GM23338 (cell line): ENCODE results near the gene GPRIN2. TPM values are rescaled to one million over a fixed set of nuclear protein-coding genes. Genes with fewer than 3 reads are reported as not detected.

Experiments used
- ATAC-seq: fragments of 200-7000 bp; cut with Tn5 transposase; 3 replicates; pipeline ENCODE4 v1.9.1; 2020
- DNase-seq: peaks from one replicate; pipeline ENCODE4 v3.0.0-alpha.2; 2015; ENCODE audit warnings: low spot score
- H2AFZ ChIP-seq: fragments of 200-600 bp; sonication (generic); 2 replicates; pipeline ENCODE4 v1.8.0; 2016; ENCODE audit warnings: antibody characterized with exemption, mild to moderate bottlenecking, moderate library complexity
- H3F3A ChIP-seq: fragments of 200-600 bp; sonication (generic); replicated peaks from 2 replicates; pipeline ENCODE4 v1.8.0; 2017; ENCODE audit warnings: antibody characterized with exemption, mixed run types, low read depth
- H3K27ac ChIP-seq: fragments of 200-600 bp; sonication (generic); 2 replicates; pipeline ENCODE4 v1.6.1; 2016; ENCODE audit warnings: low read depth
- H3K27me3 ChIP-seq: fragments of 200-600 bp; sonication (generic); 2 replicates; pipeline ENCODE4 v1.8.0; 2016; ENCODE audit warnings: mild to moderate bottlenecking, mixed run types, moderate library complexity; ENCODE audit not compliant: insufficient read depth
- H3K36me3 ChIP-seq: fragments of 200-600 bp; sonication (generic); 2 replicates; pipeline ENCODE4 v1.8.0; 2016; ENCODE audit warnings: mild to moderate bottlenecking; ENCODE audit not compliant: insufficient read depth
- H3K4me1 ChIP-seq: fragments of 200-600 bp; sonication (generic); 2 replicates; pipeline ENCODE4 v1.8.0; 2016; ENCODE audit warnings: mild to moderate bottlenecking, moderate library complexity; ENCODE audit not compliant: insufficient read depth
- H3K4me2 ChIP-seq: fragments of 200-600 bp; sonication (generic); 2 replicates; pipeline ENCODE4 v1.7.1; 2017; ENCODE audit warnings: mixed run types
- H3K4me3 ChIP-seq: fragments of 200-600 bp; sonication (generic); 2 replicates; pipeline ENCODE4 v1.6.1; 2016; ENCODE audit warnings: mixed run types
- H3K79me2 ChIP-seq: fragments of 200-600 bp; sonication (generic); replicated peaks from 2 replicates; pipeline ENCODE4 v1.8.0; 2017; ENCODE audit warnings: mild to moderate bottlenecking; ENCODE audit not compliant: insufficient read depth
- H3K9me2 ChIP-seq: fragments of 200-600 bp; sonication (generic); 2 replicates; pipeline ENCODE4 v1.8.0; 2017; ENCODE audit not compliant: insufficient read depth
- H4K20me1 ChIP-seq: fragments of 200-600 bp; sonication (generic); replicated peaks from 2 replicates; pipeline ENCODE4 v1.8.0; 2017; ENCODE audit warnings: mild to moderate bottlenecking; ENCODE audit not compliant: insufficient read depth
- H3K27ac Mint-ChIP-seq: 2 replicates; pipeline ENCODE4 v1.8.0; 2020; ENCODE audit warnings: inconsistent platforms, mild to moderate bottlenecking, moderate library complexity, mixed read lengths
- H3K27me3 Mint-ChIP-seq: 3 replicates; pipeline ENCODE4 v1.8.0; 2022; ENCODE audit warnings: low read depth, mild to moderate bottlenecking, moderate library complexity, mixed read lengths, inconsistent platforms; ENCODE audit not compliant: insufficient read depth, poor library complexity
- H3K36me3 Mint-ChIP-seq: 3 replicates; pipeline ENCODE4 v1.8.0; 2021; ENCODE audit warnings: low read depth, mild to moderate bottlenecking, inconsistent platforms, moderate library complexity, mixed read lengths
- H3K4me1 Mint-ChIP-seq: 3 replicates; pipeline ENCODE4 v1.8.0; 2020; ENCODE audit warnings: mild to moderate bottlenecking, inconsistent platforms, mixed read lengths
- H3K4me3 Mint-ChIP-seq: 3 replicates; pipeline ENCODE4 v1.8.0; 2021; ENCODE audit warnings: moderate library complexity, mild to moderate bottlenecking, inconsistent platforms, mixed read lengths
- H3K9me3 Mint-ChIP-seq: 3 replicates; pipeline ENCODE4 v1.8.0; 2020; ENCODE audit warnings: moderate library complexity, mild to moderate bottlenecking, inconsistent platforms, mixed read lengths
- CREB1 ChIP-seq: fragments of 250-450 bp; sonication (Bioruptor Pico); IDR thresholded peaks from 2 replicates; pipeline ENCODE4 v1.5.0; 2020; ENCODE audit warnings: low read depth, mild to moderate bottlenecking, moderate library complexity
- CTCF ChIP-seq, 2 experiments: fragments of 200-600 bp in 1 of 2; sonication (generic) in 1 of 2; conservative IDR thresholded peaks; 2 replicates each; pipeline versions ENCODE4 v1.5.1 to v1.6.1; 2016 to 2017; ENCODE audit warnings: antibody characterized with exemption in 2 of 2, low read depth in 2 of 2, mild to moderate bottlenecking in 2 of 2, moderate library complexity in 1 of 2
- ETS1 ChIP-seq: IDR thresholded peaks from 2 replicates; pipeline ENCODE4 v1.6.1; 2016; ENCODE audit warnings: antibody characterized with exemption
- EZH2 ChIP-seq: fragments of 200-600 bp; sonication (generic); IDR thresholded peaks from one replicate; pipeline ENCODE4 v1.8.0; 2017; ENCODE audit warnings: antibody characterized with exemption, mild to moderate bottlenecking, low read depth; ENCODE audit not compliant: unreplicated experiment
- EZH2phosphoT487 ChIP-seq: fragments of 200-600 bp; sonication (generic); IDR thresholded peaks from one replicate; pipeline ENCODE4 v1.8.1; 2018; ENCODE audit warnings: antibody characterized with exemption; ENCODE audit not compliant: unreplicated experiment
- JUNB ChIP-seq: IDR thresholded peaks from one replicate; pipeline ENCODE4 v1.6.1; 2016; ENCODE audit warnings: antibody characterized with exemption; ENCODE audit not compliant: unreplicated experiment
- NANOG ChIP-seq: IDR thresholded peaks from 2 replicates; pipeline ENCODE4 v1.6.1; 2016; ENCODE audit warnings: antibody characterized with exemption, borderline replicate concordance
- POLR2AphosphoS5 ChIP-seq: IDR thresholded peaks from 2 replicates; pipeline ENCODE4 v1.6.1; 2016; ENCODE audit warnings: antibody characterized with exemption, low read depth
- REST ChIP-seq: IDR thresholded peaks from one replicate; pipeline ENCODE4 v1.6.1; 2018; ENCODE audit warnings: antibody characterized with exemption; ENCODE audit not compliant: unreplicated experiment
- STAT1 ChIP-seq: IDR thresholded peaks from one replicate; pipeline ENCODE4 v1.6.1; 2016; ENCODE audit warnings: antibody characterized with exemption; ENCODE audit not compliant: unreplicated experiment
- ZNF114 ChIP-seq: fragments of 250-450 bp; sonication (Bioruptor Pico); IDR thresholded peaks from 2 replicates; pipeline ENCODE4 v1.5.0; 2020; ENCODE audit warnings: mild to moderate bottlenecking, moderate library complexity
- ZNF331 ChIP-seq: fragments of 250-450 bp; sonication (Bioruptor Pico); IDR thresholded peaks from 2 replicates; pipeline ENCODE4 v1.5.0; 2020; ENCODE audit warnings: low read depth, mild to moderate bottlenecking, moderate library complexity
- ZNF462 ChIP-seq: fragments of 250-450 bp; sonication (Bioruptor Pico); IDR thresholded peaks from 2 replicates; pipeline ENCODE4 v1.5.0; 2020; ENCODE audit warnings: mild to moderate bottlenecking, moderate library complexity
- polyA plus RNA-seq: library from polyadenylated mRNA; unstranded; fragments of >200 nt; fragmentation: Nextera tagmentation; extraction: Ambion mirVana; gene quantifications from 2 replicates; pipeline ENCODE4 v1.2.1, GENCODE V29; 2016
- total RNA-seq: library from RNA; depleted of rRNA; stranded (reverse); fragments of >200 nt; shearing (Covaris generic); gene quantifications from 2 replicates; pipeline ENCODE4 v1.2.3, GENCODE V29; 2014

GPRIN2 gene
- total and polyA plus RNA-seq, 2 experiments from 2014 or later: 2.9 to 28.5 TPM

- H3K27me3 Mint-ChIP-seq: peaks cover 12% of the 10 kb centered on the region
- H3K27ac Mint-ChIP-seq: no peak overlapping the region
- Histone ChIP-seq H3K4me2 (no peak overlapping the region), H3K27ac (no peak overlapping the region), H2AFZ (peak overlapping the region; percentile 81), H4K20me1 (peaks cover 3% of the 10 kb centered on the region), H3K4me1 (peaks cover 5% of the 10 kb centered on the region; the same call in 1 of the 2 replicates), H3F3A (no peaks in the 10 kb centered on the region), H3K9me2 (peaks cover 11% of the 10 kb centered on the region; the same call in 1 of the 2 replicates), H3K36me3 (no peaks in the 10 kb centered on the region), H3K79me2 (no peaks in the 10 kb centered on the region), H3K27me3 (no peaks in the 10 kb centered on the region), H3K4me3 (no peak overlapping the region)
- H3K4me3 Mint-ChIP-seq: no peak overlapping the region
- ATAC-seq (peak; percentile 33), DNase-seq (no peak)
- no peaks in the 10 kb centered on the region for H3K9me3 Mint-ChIP-seq
- TF ChIP-seq ZNF331 (CRISPR knock-in tag): no peak
- no peak for TF ChIP-seq ETS1
- TF ChIP-seq STAT1: no peak
- TF ChIP-seq EZH2phosphoT487: no peak
- TF ChIP-seq POLR2AphosphoS5: no peak
- no peak for TF ChIP-seq JUNB
- no peak for TF ChIP-seq ZNF462
- no peak for TF ChIP-seq REST
- TF ChIP-seq NANOG: no peak
- no peak for TF ChIP-seq CTCF (conservative IDR thresholded peaks at IDR 0.05; ENCODE audit: low read depth in 2 of 2)
- TF ChIP-seq CREB1 (CRISPR knock-in tag): no peak
- no peak for TF ChIP-seq ZNF114 (CRISPR knock-in tag)
- TF ChIP-seq EZH2: no peak
- H3K36me3 Mint-ChIP-seq: no peaks in the 10 kb centered on the region; the same call in 2 of the 3 replicates
- peaks cover 13% of the 10 kb centered on the region for H3K4me1 Mint-ChIP-seq
Measured at GRCh38 chr10:46534828-46535524, 21.5 kb downstream of the GPRIN2 start.
